Lung (tissue), 12 donors: ENCODE results near the gene JAML. TPM values are rescaled to one million over a fixed set of nuclear protein-coding genes. Genes with fewer than 3 reads are reported as not detected.
A peak's percentile ranks its signal among the peaks of the same experiment; 100 is the strongest.
"Not testable (repeated sequence)": the region's sequence is repeated elsewhere in the genome, so short reads cannot be mapped to it uniquely, and the experiment has no call there.

Experiments used
- ATAC-seq: fragments of 200-7000 bp; cut with Tn5 transposase; one replicate; pipeline ENCODE4 v1.9.1; 2020; ENCODE audit warnings: moderate number of reproducible peaks; ENCODE audit not compliant: insufficient read depth, low FRiP score
- DNase-seq, 3 donors: peaks; one replicate each; pipeline ENCODE4 v3.0.0-alpha.2; 2013 to 2017
- H3K27ac ChIP-seq, 2 donors: one replicate each; pipeline ENCODE4 v1.5.1; 2013; ENCODE audit warnings: mild to moderate bottlenecking in 2 of 2, moderate library complexity in 2 of 2, control low read depth in 1 of 2, inconsistent platforms in 1 of 2, low read depth in 1 of 2, low read length in 1 of 2
- H3K27me3 ChIP-seq, 3 donors: one replicate each; pipeline ENCODE4 v1.5.1; 2013; ENCODE audit warnings: low read length in 2 of 3; ENCODE audit not compliant: control insufficient read depth in 3 of 3, insufficient read depth in 3 of 3
- H3K36me3 ChIP-seq, 4 donors: one replicate each; pipeline ENCODE4 v1.5.1; 2013; ENCODE audit warnings: low read length in 4 of 4, mild to moderate bottlenecking in 1 of 4, moderate library complexity in 1 of 4; ENCODE audit not compliant: control insufficient read depth in 4 of 4, insufficient read depth in 4 of 4
- H3K4me1 ChIP-seq, 5 donors: one replicate each; pipeline ENCODE4 v1.5.1; 2013; ENCODE audit warnings: low read length in 5 of 5, mild to moderate bottlenecking in 2 of 5, moderate library complexity in 1 of 5; ENCODE audit not compliant: control insufficient read depth in 5 of 5, insufficient read depth in 5 of 5
- H3K4me3 ChIP-seq: one replicate; pipeline ENCODE4 v1.5.1; 2013; ENCODE audit warnings: mild to moderate bottlenecking, control low read depth, moderate library complexity
- H3K9ac ChIP-seq, 2 donors: one replicate each; pipeline ENCODE4 v1.5.1; 2013; ENCODE audit warnings: low read length in 2 of 2, control low read depth in 1 of 2; ENCODE audit not compliant: insufficient read depth in 1 of 2
- H3K9me3 ChIP-seq, 4 donors: one replicate each; pipeline ENCODE4 v1.5.1; 2013; ENCODE audit warnings: low read length in 3 of 4, mild to moderate bottlenecking in 1 of 4, moderate library complexity in 1 of 4; ENCODE audit not compliant: control insufficient read depth in 4 of 4, insufficient read depth in 3 of 4
- WGBS, 2 donors: extraction: QIAGEN DNeasy Blood & Tissue Kit; methylation state at CpG; one replicate each; pipeline ENCODE4 v1.1.7; 2013; 5-methylcytosine and 5-hydroxymethylcytosine counted together
- polyA plus RNA-seq, 2 donors: library from polyadenylated mRNA; stranded (reverse); fragments of 200-250 nt; gene quantifications; one replicate each; pipeline ENCODE4 v1.2.1, GENCODE V29; 2013
- total RNA-seq, 2 donors: library from RNA; depleted of rRNA in 1 of 2; stranded (reverse); fragments of >200 nt in 1 of 2; gene quantifications; one replicate each; pipeline ENCODE4 v1.2.1, GENCODE V29; 2014 to 2021
- TF ChIP-seq, protein P1 (sequence below): IDR thresholded peaks from 2 replicates; pipeline ENCODE4 v1.5.1; 2012; ENCODE audit warnings: mild to moderate bottlenecking; ENCODE audit errors: control extremely low read depth, extremely low read depth
- donor health status: control.
- donor health status: control.
- donor health status: Bipolar disorder and iron deficiency.
- donor health status: healthy.
- donor health status: DM: yes; HTN: yes; CAD: no.

JAML gene
- total and polyA plus RNA-seq, 4 donors = 29.3 to 49.1 (median 35.4) TPM

GRCh38 chr11:118194835-118195627 is 29.8 kb downstream of the JAML start:
- Histone ChIP-seq H3K9me3 (peaks cover 0 to 2% (median 0%) of the 10 kb centered on the region in 4 donors), H3K4me1 (peaks cover 0 to 13% (median 4%) of the 10 kb centered on the region in 5 donors), H3K27me3 (no peaks in the 10 kb centered on the region), H3K27ac (peak overlapping the region; percentile 73 to 90), H3K9ac (peak overlapping the region in 1 of 2 donors; percentile 2), H3K4me3 (no peak overlapping the region), H3K36me3 (peaks cover 0 to 3% (median 0%) of the 10 kb centered on the region in 4 donors)
- TF ChIP-seq, protein P1, sequence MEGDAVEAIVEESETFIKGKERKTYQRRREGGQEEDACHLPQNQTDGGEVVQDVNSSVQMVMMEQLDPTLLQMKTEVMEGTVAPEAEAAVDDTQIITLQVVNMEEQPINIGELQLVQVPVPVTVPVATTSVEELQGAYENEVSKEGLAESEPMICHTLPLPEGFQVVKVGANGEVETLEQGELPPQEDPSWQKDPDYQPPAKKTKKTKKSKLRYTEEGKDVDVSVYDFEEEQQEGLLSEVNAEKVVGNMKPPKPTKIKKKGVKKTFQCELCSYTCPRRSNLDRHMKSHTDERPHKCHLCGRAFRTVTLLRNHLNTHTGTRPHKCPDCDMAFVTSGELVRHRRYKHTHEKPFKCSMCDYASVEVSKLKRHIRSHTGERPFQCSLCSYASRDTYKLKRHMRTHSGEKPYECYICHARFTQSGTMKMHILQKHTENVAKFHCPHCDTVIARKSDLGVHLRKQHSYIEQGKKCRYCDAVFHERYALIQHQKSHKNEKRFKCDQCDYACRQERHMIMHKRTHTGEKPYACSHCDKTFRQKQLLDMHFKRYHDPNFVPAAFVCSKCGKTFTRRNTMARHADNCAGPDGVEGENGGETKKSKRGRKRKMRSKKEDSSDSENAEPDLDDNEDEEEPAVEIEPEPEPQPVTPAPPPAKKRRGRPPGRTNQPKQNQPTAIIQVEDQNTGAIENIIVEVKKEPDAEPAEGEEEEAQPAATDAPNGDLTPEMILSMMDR = no peak
- DNase-seq (peak; percentile 83 to 92 (median 89)), ATAC-seq (peak; percentile 56)
- 42 to 66% methylated on average over 10 of the region's 10 CpGs for WGBS, 2 donors

DNA sequence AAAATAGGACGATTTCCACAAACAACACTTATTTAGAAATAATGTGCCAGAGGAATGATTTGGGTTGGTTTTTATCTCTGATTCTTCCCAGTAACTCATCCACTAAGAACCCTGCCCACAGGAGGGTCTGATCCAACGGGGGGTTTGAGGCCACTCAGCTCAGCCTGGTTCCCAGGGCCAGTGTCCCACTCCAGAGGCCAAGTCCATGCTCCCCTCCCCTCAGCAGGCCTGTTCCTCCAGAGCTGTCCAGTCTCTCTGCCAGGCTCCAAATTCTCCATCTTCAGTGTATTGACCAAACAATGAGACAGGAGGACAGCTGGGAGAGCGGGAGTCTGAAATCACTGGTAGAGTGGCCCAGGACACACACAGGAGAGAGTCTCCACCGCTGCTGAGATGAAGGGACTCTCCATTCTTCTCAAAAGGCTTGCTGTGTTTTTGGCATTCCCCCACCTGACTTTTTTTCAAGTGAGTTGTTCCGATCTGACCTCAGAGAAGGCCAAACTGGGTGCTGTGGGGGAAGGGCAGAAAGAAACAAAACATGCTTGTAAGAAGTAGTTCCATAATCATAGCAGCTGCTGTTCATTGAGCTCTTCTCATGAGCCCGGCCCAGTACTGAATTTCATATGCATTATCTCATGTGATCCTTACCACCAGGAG is 30.8 kb downstream of the JAML start:
- WGBS, 2 donors = 70 to 87% methylated on average over 6 of the region's 6 CpGs
- no peak overlapping the region for H3K4me3 ChIP-seq
- no peaks in the 10 kb centered on the region for H3K27me3 ChIP-seq
- TF ChIP-seq, protein P1 = no peak
- peak overlapping the region in 1 of 2 donors; percentile 90 for H3K27ac ChIP-seq
- peaks cover 0 to 13% (median 4%) of the 10 kb centered on the region in 5 donors for H3K4me1 ChIP-seq
- peaks cover 0 to 2% (median 0%) of the 10 kb centered on the region in 4 donors for H3K9me3 ChIP-seq
- peaks cover 0 to 3% (median 0%) of the 10 kb centered on the region in 4 donors for H3K36me3 ChIP-seq
- no peak for DNase-seq
- no peak overlapping the region for H3K9ac ChIP-seq
- no peak for ATAC-seq

DNA sequence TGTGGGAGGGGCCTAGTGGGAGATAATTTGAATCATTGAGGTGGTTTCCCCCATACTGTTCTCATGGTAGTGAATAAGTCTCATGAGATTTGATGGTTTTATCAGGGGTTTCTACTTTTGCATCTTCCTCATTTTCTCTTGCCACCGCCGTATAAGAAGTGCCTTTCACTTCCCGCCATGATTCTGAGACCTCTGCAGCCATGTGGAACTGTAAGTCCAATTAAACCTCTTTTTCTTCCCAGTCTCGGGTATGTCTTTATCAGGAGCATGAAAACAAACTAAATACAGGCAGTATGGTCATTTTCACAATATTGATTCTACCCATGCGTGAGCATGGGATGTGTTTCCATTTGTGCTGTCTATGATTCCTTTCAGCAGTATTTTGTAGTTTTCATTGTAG is 32.0 kb downstream of the JAML start:
- H3K36me3 ChIP-seq, ATAC-seq, H3K4me3 ChIP-seq, H3K9ac ChIP-seq, H3K9me3 ChIP-seq, H3K27me3 ChIP-seq, H3K27ac ChIP-seq, DNase-seq: not testable (repeated sequence)
- WGBS, 2 donors = 94 to 95% methylated on average over 5 of the region's 5 CpGs
- H3K4me1 ChIP-seq = peaks cover 0 to 13% (median 4%) of the 10 kb centered on the region in 5 donors

- WGBS, 2 donors = 50 to 82% methylated on average over 2 of the region's 2 CpGs
- not testable (repeated sequence) for H3K4me3 ChIP-seq, H3K36me3 ChIP-seq, H3K27ac ChIP-seq, DNase-seq, ATAC-seq, H3K9ac ChIP-seq, H3K27me3 ChIP-seq, H3K9me3 ChIP-seq
- peaks cover 0 to 13% (median 6%) of the 10 kb centered on the region in 5 donors for H3K4me1 ChIP-seq
These were observed 33.8 kb downstream of the JAML start for GRCh38 chr11:118190942-118191506.
